GM12878 (cell line): ENCODE measurements around the gene KLHL1. TPM values are rescaled to one million over a fixed set of nuclear protein-coding genes. Genes with fewer than 3 reads are reported as not detected.
A peak's percentile ranks its signal among the peaks of the same experiment; 100 is the strongest.

ENCODE experiments used
- ATAC-seq: fragments of 200-7000 bp; cut with Tn5 transposase; 3 replicates; pipeline ENCODE4 v1.9.1; 2020; ENCODE audit warnings: mild to moderate bottlenecking, moderate library complexity
- Bru-seq: library from RNA; stranded (reverse); fragments of 400-500 nt; gene quantifications from one replicate; lab custom pipeline; 2021; lab: Mats Ljungman, UMichigan
- BruChase-seq, 2 experiments: library from RNA; stranded (reverse); fragments of 400-500 nt; gene quantifications; one replicate each; lab custom pipeline; 2021; lab: Mats Ljungman, UMichigan
- BruUV-seq: library from RNA; stranded (reverse); fragments of 400-500 nt; replicated peaks from 2 replicates; lab custom pipeline; 2021; lab: Mats Ljungman, UMichigan
- CTCF ChIA-PET: fragments of 300-600 bp; sonication (Branson Sonifier 250); formaldehyde crosslinking; extraction: SDS; loops from one replicate; lab custom pipeline; 2021; ENCODE audit warnings: inconsistent platforms; lab: Yijun Ruan, JAX
- POLR2A ChIA-PET: fragments of 350-600 bp; formaldehyde crosslinking; extraction: SDS; loops from one replicate; lab custom pipeline; 2021; ENCODE audit warnings: inconsistent platforms; lab: Charles Lee
- RAD21 ChIA-PET: fragments of 300-600 bp; sonication (Branson Sonifier 250); formaldehyde crosslinking; loops from one replicate; lab custom pipeline; 2023; ENCODE audit warnings: antibody characterized with exemption; ENCODE audit not compliant: unreplicated experiment; lab: Charles Lee
- SMC1A ChIA-PET: fragments of 300-600 bp; sonication (Branson Sonifier 250); formaldehyde crosslinking; loops from one replicate; lab custom pipeline; 2023; ENCODE audit not compliant: unreplicated experiment, uncharacterized antibody; lab: Charles Lee
- DNase-seq: peaks from one replicate; pipeline ENCODE4 v3.0.0-alpha.2; 2011; ENCODE audit warnings: low read depth, low spot score
- FAIRE-seq: peaks from 3 replicates; lab custom pipeline; 2011; peaks lifted over from hg19 to GRCh38; lab: Jason Lieb, UNC
- H2AFZ ChIP-seq: 2 replicates; pipeline ENCODE4 v1.6.0; 2011; ENCODE audit warnings: low read depth, low read length, control low read depth; ENCODE audit not compliant: control insufficient read depth
- H3K27ac ChIP-seq: 2 replicates; pipeline ENCODE4 v1.5.1; 2011; ENCODE audit warnings: control low read depth; ENCODE audit not compliant: control insufficient read depth, insufficient read depth
- H3K27me3 ChIP-seq, 2 experiments: replicated peaks in 1 of 2; 2 replicates each; pipeline versions ENCODE4 v1.6.0 to v1.6.1; 2011; ENCODE audit warnings: low read length in 1 of 2; ENCODE audit not compliant: control insufficient read depth in 2 of 2, insufficient read depth in 2 of 2
- H3K36me3 ChIP-seq, 2 experiments: 2 replicates each; pipeline ENCODE4 v1.5.1; 2011; ENCODE audit warnings: low read length in 1 of 2; ENCODE audit not compliant: control insufficient read depth in 2 of 2, insufficient read depth in 2 of 2
- H3K4me1 ChIP-seq: 2 replicates; pipeline ENCODE4 v1.6.1; 2011; ENCODE audit warnings: mild to moderate bottlenecking, low read length, moderate library complexity, mixed read lengths; ENCODE audit not compliant: control insufficient read depth, insufficient read depth
- H3K4me2 ChIP-seq: 2 replicates; pipeline ENCODE4 v1.6.0; 2011; ENCODE audit warnings: control low read depth; ENCODE audit not compliant: control insufficient read depth, insufficient read depth
- H3K4me3 ChIP-seq: fragments of 200-600 bp; sonication (generic); 2 replicates; pipeline ENCODE4 v1.5.1; 2016
- H3K79me2 ChIP-seq: 2 replicates; pipeline ENCODE4 v1.6.0; 2011; ENCODE audit warnings: low read length; ENCODE audit not compliant: control insufficient read depth, insufficient read depth
- H3K9ac ChIP-seq: 2 replicates; pipeline ENCODE4 v1.8.0; 2011; ENCODE audit warnings: low read length, control low read depth, mixed read lengths; ENCODE audit not compliant: control insufficient read depth, insufficient read depth
- H3K9me3 ChIP-seq: replicated peaks from 3 replicates; pipeline ENCODE4 v1.5.1; 2011; ENCODE audit warnings: mild to moderate bottlenecking, low read length; ENCODE audit not compliant: control insufficient read depth, insufficient read depth
- H4K20me1 ChIP-seq: 2 replicates; pipeline ENCODE4 v1.6.0; 2011; ENCODE audit not compliant: control insufficient read depth, insufficient read depth
- CTCF ChIP-seq, 3 experiments: IDR thresholded peaks in 2 of 3; conservative IDR thresholded peaks in 1 of 3; 2 replicates each; pipeline ENCODE4 v1.5.1; 2011; ENCODE audit warnings: low read depth in 3 of 3, low read length in 3 of 3, mild to moderate bottlenecking in 3 of 3, control low read depth in 2 of 3, moderate library complexity in 2 of 3, inconsistent platforms in 1 of 3, mixed read lengths in 1 of 3; ENCODE audit not compliant: control insufficient read depth in 2 of 3, insufficient read depth in 1 of 3; ENCODE audit errors: extremely low read depth in 1 of 3
- FOS ChIP-seq: IDR thresholded peaks from 3 replicates; pipeline ENCODE4 v1.6.1; 2011; ENCODE audit warnings: borderline replicate concordance; ENCODE audit not compliant: insufficient read length; ENCODE audit errors: extremely low read depth
- IRF5 ChIP-seq: fragments of 450-650 bp; IDR thresholded peaks from 2 replicates; pipeline ENCODE4 v1.6.1; 2017; ENCODE audit warnings: borderline replicate concordance
- PAX8 ChIP-seq: fragments of 450-650 bp; IDR thresholded peaks from 2 replicates; pipeline ENCODE4 v1.6.1; 2017; ENCODE audit warnings: mild to moderate bottlenecking, moderate library complexity
- PBX3 ChIP-seq: IDR thresholded peaks from 2 replicates; pipeline ENCODE4 v1.6.1; 2011; ENCODE audit warnings: mild to moderate bottlenecking, low read depth, low read length, moderate library complexity; ENCODE audit not compliant: insufficient replicate concordance
- ZBED1 ChIP-seq: IDR thresholded peaks from 2 replicates; pipeline ENCODE4 v1.6.1; 2016; ENCODE audit warnings: borderline replicate concordance
- ZNF217 ChIP-seq: fragments of 450-650 bp; IDR thresholded peaks from 2 replicates; pipeline ENCODE4 v1.6.1; 2017; ENCODE audit warnings: antibody characterized with exemption, mild to moderate bottlenecking
- ZNF592 ChIP-seq: fragments of 450-650 bp; IDR thresholded peaks from 2 replicates; pipeline ENCODE4 v1.6.1; 2017; ENCODE audit warnings: mild to moderate bottlenecking, moderate library complexity
- whole genome bisulfite sequencing: methylation state at CpG from one replicate; pipeline ENCODE4 v1.1.6; 2016; ENCODE audit warnings: low lambda C conversion rate; ENCODE audit not compliant: insufficient replicate concordance, insufficient coverage; ENCODE audit errors: missing lambda C conversion rate; 5-methylcytosine and 5-hydroxymethylcytosine counted together
- in situ Hi-C: fragments of 300-500 bp; cut with MboI; formaldehyde crosslinking; loops from 9 replicates; pipeline ENCODE4 v1.14.3; 2018; ENCODE audit warnings: mixed read lengths
- intact Hi-C: fragments of 100-400 bp; cut with micrococcal nuclease; formaldehyde crosslinking; loops from one replicate; pipeline ENCODE4 v1.14.2; 2022; ENCODE audit not compliant: unreplicated experiment
- long read RNA-seq, 2 experiments: library from polyadenylated mRNA; unstranded; transcript quantifications; one replicate each; pipeline ENCODE4 v2.0.0, GENCODE V29; 2019 to 2020
- polyA minus RNA-seq, 3 experiments: library from RNA; depleted of rRNA, polyadenylated mRNA; stranded (reverse); fragments of >200 nt; gene quantifications; 2 replicates each; pipeline ENCODE4 v1.2.3, GENCODE V29; 2011
- polyA plus RNA-seq, 11 experiments: library from polyadenylated mRNA; depleted of rRNA in 4 of 11; unstranded in 6 of 11; stranded (reverse) in 5 of 11; fragments of >200 nt; fragmentation: Nextera tagmentation in 4 of 11; fragmentation: Illumina TruSeq in 1 of 11; extraction: Ambion mirVana in 4 of 11; extraction: Trizol in 1 of 11; gene quantifications; 1 replicate in 1 of 11; 2 replicates in 10 of 11; pipeline versions ENCODE4 v1.2.1 to v1.2.3, GENCODE V29; 2011 to 2016; ENCODE audit warnings: inconsistent platforms in 2 of 11, missing spikeins in 2 of 11, low read depth in 1 of 11
- total RNA-seq, 4 experiments: library from RNA; depleted of rRNA in 3 of 4; stranded (reverse); fragments of >200 nt in 3 of 4; fragmentation: Illumina TruSeq in 1 of 4; extraction: Trizol in 1 of 4; gene quantifications; 2 replicates each; pipeline versions ENCODE4 v1.2.1 to v1.2.3, GENCODE V29; 2013 to 2021

The KLHL1 gene
- total RNA-seq (2013; cell fraction: nucleolus; rRNA removed), result not detected in 2 replicates
- total RNA-seq (2014; rRNA removed) (0.11 and 0.16 TPM in 2 replicates), total RNA-seq (2014; rRNA removed; fragmentation: Illumina TruSeq; extraction: Trizol) (0.09 and 0.13 TPM in 2 replicates), total RNA-seq (2021) (0.05 and 0.08 TPM in 2 replicates), polyA plus RNA-seq (2011; rRNA removed) (not detected in 2 replicates), polyA plus RNA-seq (2014; fragmentation: Illumina TruSeq; extraction: Trizol) (0.07 TPM in 1 of 2 replicates, not detected in the other), polyA plus RNA-seq (2014; fragmentation: Nextera tagmentation; extraction: Ambion mirVana) (under 1 TPM; 0.02 to 0.05 TPM), polyA plus RNA-seq (2014; rRNA removed) (0.04 TPM in 2 replicates), polyA plus RNA-seq (2016; fragmentation: Nextera tagmentation; extraction: Ambion mirVana) (under 1 TPM in 1 of 2 experiments, not detected in 1; 0.05 TPM), polyA minus RNA-seq (2011; rRNA and poly(A)+ RNA removed) (not detected in 2 replicates), Bru-seq, nascent RNA (percentile 2 among the genes with signal in this experiment), BruChase-seq, experiment 1, labeled RNA remaining after a 6-hour chase (percentile 0 among the genes with signal in this experiment), BruChase-seq, experiment 2, labeled RNA remaining after a 2-hour chase (percentile 1 among the genes with signal in this experiment)
- not detected for polyA plus RNA-seq (2011; ENCODE audit: low read depth)
- not detected in 2 replicates for polyA plus RNA-seq (2011; cell fraction: cytosol; rRNA removed)
- not detected in 2 replicates for polyA plus RNA-seq (2011; cell fraction: nucleus; rRNA removed)
- polyA plus RNA-seq (2012), result not detected in 2 replicates
- 0.31 TPM in 1 of 2 replicates, not detected in the other for polyA minus RNA-seq (2011; cell fraction: cytosol; rRNA and poly(A)+ RNA removed)
- 0.10 TPM in 1 of 2 replicates, not detected in the other for polyA minus RNA-seq (2011; cell fraction: nucleus; rRNA and poly(A)+ RNA removed)
- long read RNA-seq, experiment 1, result 0 reads
- long read RNA-seq, experiment 2, partial matches to known transcripts, result 0 of 2 reads
- long read RNA-seq, experiment 2, other reads (novel, unspliced or antisense), result 2 of 2 reads

GRCh38 chr13:70108356-70109105, at the start of gene KLHL1:
Gene KLHL1, minus strand, starts transcription at chr13:70108452. Its CDS starts 753 bp downstream, at chr13:70107699.
- no TSS peak for BruUV-seq
- SMC1A ChIA-PET, result no interaction called here
- H2AFZ ChIP-seq, result no peak within 1 kb of the TSS

More at GRCh38 chr13:70108356-70109105, at the start of gene KLHL1:
- intact Hi-C loops, result no loop called here
- DNase-seq, result no peak
- Histone ChIP-seq H3K9me3 (no peaks in the 10 kb centered on the region), H3K4me1 (no peaks in the 10 kb centered on the region), H3K27ac (no peak within 1 kb of the TSS), H3K79me2 (no peaks in the 10 kb centered on the region), H3K4me2 (no peak within 1 kb of the TSS), H3K9ac (no peak within 1 kb of the TSS), H4K20me1 (no peaks in the 10 kb centered on the region), H3K27me3 (no peaks in the 10 kb centered on the region; a peak in 1 of 4 replicates), H3K4me3 (no peak within 1 kb of the TSS), H3K36me3 (no peaks in the 10 kb centered on the region)
- in situ Hi-C loops, result no loop called here
- RAD21 ChIA-PET, result no interaction called here
- no peak for ATAC-seq
- no peak for FAIRE-seq
- POLR2A ChIA-PET, result no interaction called here
- CTCF ChIA-PET, result no interaction called here
- no peak for TF ChIP-seq CTCF (IDR thresholded peaks at IDR 0.05 in 2 of 3, conservative IDR thresholded peaks at IDR 0.05 in 1 of 3; ENCODE audit: control insufficient read depth in 2 of 3, extremely low read depth in 1 of 3, insufficient read depth in 1 of 3, low read depth in 3 of 3, low read length in 3 of 3)
- no peak for TF ChIP-seq PAX8
- TF ChIP-seq ZNF217, result no peak
- TF ChIP-seq IRF5, result no peak
- no peak for TF ChIP-seq ZNF592
- TF ChIP-seq PBX3, result no peak
- TF ChIP-seq ZBED1, result no peak
- no peak for TF ChIP-seq FOS
- TF ChIP-seq, all 136 proteins: peak for 0
- 60% methylated on average over 17 of the region's 18 CpGs for WGBS
